Glutamatergic neuron (in vitro differentiated cells): ENCODE data around the gene KCNJ14. TPM values are rescaled to one million over a fixed set of nuclear protein-coding genes. Genes with fewer than 3 reads are reported as not detected.

Experiments used
- DNase-seq: peaks from one replicate; pipeline ENCODE4 v3.0.0; 2022
- H3K27ac Mint-ChIP-seq: one replicate; pipeline ENCODE4 v1.8.0; 2020; ENCODE audit warnings: mild to moderate bottlenecking, mixed read lengths, inconsistent platforms; ENCODE audit not compliant: unreplicated experiment
- H3K27me3 Mint-ChIP-seq: one replicate; pipeline ENCODE4 v1.8.0; 2020; ENCODE audit warnings: mild to moderate bottlenecking, moderate library complexity, mixed read lengths, inconsistent platforms; ENCODE audit not compliant: unreplicated experiment
- H3K36me3 Mint-ChIP-seq: one replicate; pipeline ENCODE4 v1.8.0; 2020; ENCODE audit warnings: mild to moderate bottlenecking, mixed read lengths, inconsistent platforms; ENCODE audit not compliant: unreplicated experiment
- H3K4me1 Mint-ChIP-seq: one replicate; pipeline ENCODE4 v1.8.0; 2020; ENCODE audit warnings: mild to moderate bottlenecking, low read depth, mixed read lengths, inconsistent platforms; ENCODE audit not compliant: unreplicated experiment
- H3K4me3 Mint-ChIP-seq: one replicate; pipeline ENCODE4 v1.8.0; 2020; ENCODE audit warnings: mild to moderate bottlenecking, mixed read lengths, inconsistent platforms; ENCODE audit not compliant: unreplicated experiment
- H3K9me3 Mint-ChIP-seq: one replicate; pipeline ENCODE4 v1.8.0; 2020; ENCODE audit warnings: mild to moderate bottlenecking, moderate library complexity, mixed read lengths, inconsistent platforms; ENCODE audit not compliant: unreplicated experiment
- CTCF ChIP-seq: fragments of 200-600 bp; sonication (generic); IDR thresholded peaks from one replicate; pipeline ENCODE4 v1.5.0; 2021; ENCODE audit not compliant: partially characterized antibody, unreplicated experiment
- total RNA-seq: library from RNA; stranded (reverse); fragmentation: NEBNext Ultra II Directional; extraction: Animal tissue kit (Norgen Biotek cat#: 25700); gene quantifications from one replicate; pipeline ENCODE4 v1.2.1, GENCODE V29; 2021; ENCODE audit not compliant: unreplicated experiment

Gene KCNJ14
- total RNA-seq, 1 donor from 2014 or later = 1.0 TPM

GRCh38 chr19:48469934-48470680 lies 14.7 kb downstream of the KCNJ14 start:
- TF ChIP-seq CTCF = no peak
- DNase-seq = peak; percentile 21
- Mint-ChIP-seq H3K27me3 (peaks cover 10% of the 10 kb centered on the region), H3K9me3 (peaks cover 7% of the 10 kb centered on the region), H3K4me3 (peak overlapping the region; percentile 93), H3K4me1 (peaks cover 3% of the 10 kb centered on the region), H3K27ac (peak overlapping the region; percentile 83), H3K36me3 (no peaks in the 10 kb centered on the region)

- DNase-seq = no peak
- no peak for TF ChIP-seq CTCF
- H3K4me3 Mint-ChIP-seq = peak overlapping the region; percentile 93
Measured at GRCh38 chr19:48470856-48471255, 15.5 kb downstream of the KCNJ14 start.

GRCh38 chr19:48471836-48472235 lies 16.5 kb downstream of the KCNJ14 start:
- Mint-ChIP-seq H3K27me3 (peaks cover 10% of the 10 kb centered on the region), H3K4me1 (peaks cover 3% of the 10 kb centered on the region), H3K27ac (peak overlapping the region; percentile 38), H3K4me3 (no peak overlapping the region), H3K36me3 (no peaks in the 10 kb centered on the region), H3K9me3 (peaks cover 10% of the 10 kb centered on the region)
- TF ChIP-seq CTCF = no peak
- no peak for DNase-seq

More at GRCh38 chr19:48470856-48471255, 15.5 kb downstream of the KCNJ14 start:
- H3K36me3 Mint-ChIP-seq = no peaks in the 10 kb centered on the region
- peaks cover 3% of the 10 kb centered on the region for H3K4me1 Mint-ChIP-seq
- peaks cover 9% of the 10 kb centered on the region for H3K9me3 Mint-ChIP-seq
- peak overlapping the region; percentile 52 for H3K27ac Mint-ChIP-seq
- peaks cover 11% of the 10 kb centered on the region for H3K27me3 Mint-ChIP-seq

- peaks cover 3% of the 10 kb centered on the region for H3K4me1 Mint-ChIP-seq
- no peak overlapping the region for H3K4me3 Mint-ChIP-seq
- no peaks in the 10 kb centered on the region for H3K36me3 Mint-ChIP-seq
- peak overlapping the region; percentile 8 for H3K27ac Mint-ChIP-seq
- peaks cover 7% of the 10 kb centered on the region for H3K9me3 Mint-ChIP-seq
- TF ChIP-seq CTCF = no peak
- DNase-seq = peak; percentile 13
- H3K27me3 Mint-ChIP-seq = peaks cover 8% of the 10 kb centered on the region
Measured at GRCh38 chr19:48473161-48473966, 18.0 kb downstream of the KCNJ14 start.

GRCh38 chr19:48474084-48474592 lies 18.8 kb downstream of the KCNJ14 start:
- peaks cover 3% of the 10 kb centered on the region for H3K4me1 Mint-ChIP-seq
- DNase-seq = no peak
- no peak for TF ChIP-seq CTCF
- peaks cover 6% of the 10 kb centered on the region for H3K27me3 Mint-ChIP-seq
- no peak overlapping the region for H3K27ac Mint-ChIP-seq
- peaks cover under 1% of the 10 kb centered on the region for H3K36me3 Mint-ChIP-seq
- peak overlapping the region; percentile 26 for H3K4me3 Mint-ChIP-seq
- H3K9me3 Mint-ChIP-seq = peaks cover 6% of the 10 kb centered on the region
